HFF-Myc (cell line): Measurements from ENCODE around the gene NARS2.
"Not testable (repeated sequence)": the region's sequence is repeated elsewhere in the genome, so short reads cannot be mapped to it uniquely, and the experiment has no call there.

Experiments
- DNase-seq: peaks from one replicate; pipeline ENCODE4 v3.0.0-alpha.2; 2011; ENCODE audit warnings: low read depth; ENCODE audit errors: extremely low read depth
- H3K4me3 ChIP-seq: replicated peaks from 2 replicates; pipeline ENCODE4 v1.5.1; 2011; ENCODE audit warnings: low read depth, mild to moderate bottlenecking, control low read depth, low read length
- CTCF ChIP-seq: IDR thresholded peaks from 2 replicates; pipeline ENCODE4 v1.5.1; 2012; ENCODE audit warnings: mild to moderate bottlenecking, low read depth, low read length, control low read depth; ENCODE audit errors: missing control alignments

The NARS2 gene

GRCh38 chr11:78555592-78555991 lies 19.1 kb downstream of the NARS2 start:
- no peak for DNase-seq
- no peak for TF ChIP-seq CTCF
- H3K4me3 ChIP-seq, result no peak overlapping the region

GRCh38 chr11:78552881-78553280 lies 21.8 kb downstream of the NARS2 start:
- no peak for TF ChIP-seq CTCF
- DNase-seq, result no peak
- H3K4me3 ChIP-seq, result no peak overlapping the region

- not testable (repeated sequence) for DNase-seq, H3K4me3 ChIP-seq
Measured at GRCh38 chr11:78552139-78552538, 22.5 kb downstream of the NARS2 start.

- no peak overlapping the region for H3K4me3 ChIP-seq
- DNase-seq, result no peak
- no peak for TF ChIP-seq CTCF
Measured at GRCh38 chr11:78551066-78551465, 23.6 kb downstream of the NARS2 start.

- no peak for TF ChIP-seq CTCF
- DNase-seq, result no peak
- no peak overlapping the region for H3K4me3 ChIP-seq
Measured at GRCh38 chr11:78549624-78550409, 24.8 kb downstream of the NARS2 start.

- TF ChIP-seq CTCF, result no peak
- no peak for DNase-seq
- H3K4me3 ChIP-seq, result no peak overlapping the region
Measured at GRCh38 chr11:78548911-78549590, 25.6 kb downstream of the NARS2 start.

- DNase-seq, result no peak
- TF ChIP-seq CTCF, result no peak
- no peak overlapping the region for H3K4me3 ChIP-seq
Measured at GRCh38 chr11:78547931-78548705, 26.5 kb downstream of the NARS2 start.
